Activated T-helper 2 cell treated with anti-CD3 and anti-CD28 coated beads, Interferon-gamma antibody, Interleukin-2, Interleukin-4, amounts not matched to agents 10 μg/mL and 5 μg/mL and 100 μg/mL, durations not matched to agents 14 hours and 24 hours and 36 hours (primary cell): Measurements from ENCODE around the gene KCNE2. TPM values are rescaled to one million over a fixed set of nuclear protein-coding genes. Genes with fewer than 3 reads are reported as not detected.
A peak's percentile ranks its signal among the peaks of the same experiment; 100 is the strongest.
"Not testable (repeated sequence)": the region's sequence is repeated elsewhere in the genome, so short reads cannot be mapped to it uniquely, and the experiment has no call there.

Experiments used
- DNase-seq: peaks from one replicate; pipeline ENCODE4 v3.0.0; 2021; ENCODE audit warnings: low spot score
- H3K27ac Mint-ChIP-seq: one replicate; pipeline ENCODE4 v1.8.0; 2021; ENCODE audit warnings: mixed read lengths
- H3K27me3 Mint-ChIP-seq: one replicate; pipeline ENCODE4 v1.8.0; 2021; ENCODE audit warnings: low read depth, mixed read lengths
- H3K36me3 Mint-ChIP-seq: one replicate; pipeline ENCODE4 v1.8.0; 2021; ENCODE audit warnings: low read depth, mixed read lengths
- H3K4me1 Mint-ChIP-seq: one replicate; pipeline ENCODE4 v1.8.0; 2021; ENCODE audit warnings: low read depth, mixed read lengths
- H3K4me3 Mint-ChIP-seq: one replicate; pipeline ENCODE4 v1.8.0; 2021; ENCODE audit warnings: low read depth, mild to moderate bottlenecking, moderate library complexity, mixed read lengths
- H3K9me3 Mint-ChIP-seq: one replicate; pipeline ENCODE4 v1.8.0; 2021; ENCODE audit warnings: mixed read lengths
- intact Hi-C: fragments of 100-400 bp; cut with micrococcal nuclease; formaldehyde crosslinking; loops from one replicate; pipeline ENCODE4 v1.15.1; 2023
- total RNA-seq: library from RNA; stranded (reverse); gene quantifications from 2 replicates; pipeline ENCODE4 v1.2.3, GENCODE V29; 2022

KCNE2 gene
- total RNA-seq, 1 donor from 2014 or later: not detected

- DNase-seq: no peak
- intact Hi-C loops: no loop called here
- Mint-ChIP-seq H3K27ac (no peak overlapping the region), H3K27me3 (peaks cover 49% of the 10 kb centered on the region), H3K4me1 (peaks cover 8% of the 10 kb centered on the region), H3K4me3 (no peak overlapping the region), H3K36me3 (peaks cover 4% of the 10 kb centered on the region), H3K9me3 (peaks cover 4% of the 10 kb centered on the region)
Measured at GRCh38 chr21:34358866-34359265, 4.9 kb upstream of the KCNE2 start.

GRCh38 chr21:34360488-34361241 lies 3.1 kb upstream of the KCNE2 start:
- no peak for DNase-seq
- no peak overlapping the region for H3K27ac Mint-ChIP-seq
- intact Hi-C loops: no loop called here
- H3K27me3 Mint-ChIP-seq: peaks cover 41% of the 10 kb centered on the region
- H3K4me3 Mint-ChIP-seq: no peak overlapping the region
- H3K36me3 Mint-ChIP-seq: peaks cover 4% of the 10 kb centered on the region
- peaks cover 4% of the 10 kb centered on the region for H3K9me3 Mint-ChIP-seq
- H3K4me1 Mint-ChIP-seq: peaks cover 7% of the 10 kb centered on the region

- Mint-ChIP-seq H3K4me3 (no peak overlapping the region), H3K9me3 (peaks cover 4% of the 10 kb centered on the region), H3K36me3 (peaks cover 4% of the 10 kb centered on the region), H3K4me1 (peaks cover 7% of the 10 kb centered on the region), H3K27me3 (peaks cover 31% of the 10 kb centered on the region), H3K27ac (no peak overlapping the region)
- no peak for DNase-seq
- intact Hi-C loops: no loop called here
Measured at GRCh38 chr21:34362136-34362444, 1.7 kb upstream of the KCNE2 start.

- peaks cover 4% of the 10 kb centered on the region for H3K9me3 Mint-ChIP-seq
- H3K4me3 Mint-ChIP-seq: no peak overlapping the region
- no peak for DNase-seq
- H3K27ac Mint-ChIP-seq: no peak overlapping the region
- H3K27me3 Mint-ChIP-seq: peaks cover 26% of the 10 kb centered on the region
- H3K4me1 Mint-ChIP-seq: peaks cover 7% of the 10 kb centered on the region
- intact Hi-C loops: no loop called here
- H3K36me3 Mint-ChIP-seq: peaks cover 4% of the 10 kb centered on the region
Measured at GRCh38 chr21:34362670-34363069, 1.1 kb upstream of the KCNE2 start.

- H3K27ac Mint-ChIP-seq: no peak overlapping the region
- H3K27me3 Mint-ChIP-seq: peaks cover 20% of the 10 kb centered on the region
- DNase-seq: no peak
- peaks cover 11% of the 10 kb centered on the region for H3K4me1 Mint-ChIP-seq
- H3K9me3 Mint-ChIP-seq: no peaks in the 10 kb centered on the region
- H3K4me3 Mint-ChIP-seq: no peak overlapping the region
- no peaks in the 10 kb centered on the region for H3K36me3 Mint-ChIP-seq
- intact Hi-C loops: no loop called here
Measured at GRCh38 chr21:34364921-34365320, 1.1 kb downstream of the KCNE2 start.

DNA sequence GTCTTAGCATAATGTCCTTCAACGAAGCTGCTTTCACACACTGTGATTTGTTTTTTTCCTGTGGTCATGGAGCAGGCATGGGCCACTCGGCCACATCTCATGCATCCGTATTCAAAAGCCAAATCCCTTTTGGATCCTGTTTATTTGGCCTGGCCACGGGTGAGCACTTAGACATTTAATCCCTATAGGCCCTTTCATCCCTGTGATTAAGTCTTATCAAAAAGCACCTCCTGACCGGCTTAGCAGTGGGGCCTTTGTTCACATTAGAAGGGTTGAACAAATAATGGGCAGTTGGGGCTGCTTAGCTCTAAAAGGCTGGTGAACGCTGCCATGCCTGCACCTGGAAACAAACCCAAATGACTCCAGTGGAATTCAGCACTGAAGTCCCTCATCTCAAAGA lies 2.0 kb downstream of the KCNE2 start:
- no peaks in the 10 kb centered on the region for H3K36me3 Mint-ChIP-seq
- peaks cover 11% of the 10 kb centered on the region for H3K4me1 Mint-ChIP-seq
- no peak overlapping the region for H3K4me3 Mint-ChIP-seq
- H3K9me3 Mint-ChIP-seq: no peaks in the 10 kb centered on the region
- H3K27me3 Mint-ChIP-seq: peaks cover 23% of the 10 kb centered on the region
- DNase-seq: no peak
- intact Hi-C loops: no loop called here
- no peak overlapping the region for H3K27ac Mint-ChIP-seq

- no peaks in the 10 kb centered on the region for H3K9me3 Mint-ChIP-seq
- intact Hi-C loops: no loop called here
- H3K4me1 Mint-ChIP-seq: peaks cover 4% of the 10 kb centered on the region
- peaks cover 21% of the 10 kb centered on the region for H3K27me3 Mint-ChIP-seq
- H3K27ac Mint-ChIP-seq: no peak overlapping the region
- H3K36me3 Mint-ChIP-seq: no peaks in the 10 kb centered on the region
- DNase-seq: no peak
- H3K4me3 Mint-ChIP-seq: no peak overlapping the region
Measured at GRCh38 chr21:34367320-34367935, 3.6 kb downstream of the KCNE2 start.

DNA sequence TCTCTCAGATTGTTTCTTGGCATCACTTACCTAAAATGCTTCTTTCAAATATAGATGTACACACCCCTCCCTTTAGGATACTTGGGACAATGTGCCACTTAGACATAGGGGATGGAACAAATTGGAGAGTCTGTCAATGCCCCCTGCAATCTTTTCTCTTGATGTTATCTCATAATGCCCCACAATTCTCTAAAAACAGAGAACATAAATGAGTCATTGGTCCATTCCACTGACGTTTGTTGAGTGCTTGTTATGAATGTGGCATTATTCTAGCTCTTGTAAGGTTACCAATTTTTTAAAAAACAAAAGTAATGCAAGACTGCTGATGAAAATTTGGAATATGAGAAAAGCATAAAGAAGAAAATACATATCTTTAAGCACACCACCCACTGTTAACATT lies 5.9 kb downstream of the KCNE2 start:
- DNase-seq: no peak
- no peaks in the 10 kb centered on the region for H3K9me3 Mint-ChIP-seq
- intact Hi-C loops: no loop called here
- peaks cover 5% of the 10 kb centered on the region for H3K4me1 Mint-ChIP-seq
- no peak overlapping the region for H3K27ac Mint-ChIP-seq
- no peak overlapping the region for H3K4me3 Mint-ChIP-seq
- no peaks in the 10 kb centered on the region for H3K36me3 Mint-ChIP-seq
- peaks cover 19% of the 10 kb centered on the region for H3K27me3 Mint-ChIP-seq

GRCh38 chr21:34372321-34372720 lies 8.5 kb downstream of the KCNE2 start:
- peak; percentile 5 for DNase-seq
- no peak overlapping the region for H3K4me3 Mint-ChIP-seq
- H3K27ac Mint-ChIP-seq: no peak overlapping the region
- intact Hi-C loops: no loop called here
- H3K36me3 Mint-ChIP-seq: no peaks in the 10 kb centered on the region
- H3K9me3 Mint-ChIP-seq: no peaks in the 10 kb centered on the region
- peaks cover 5% of the 10 kb centered on the region for H3K4me1 Mint-ChIP-seq
- peaks cover 19% of the 10 kb centered on the region for H3K27me3 Mint-ChIP-seq

DNA sequence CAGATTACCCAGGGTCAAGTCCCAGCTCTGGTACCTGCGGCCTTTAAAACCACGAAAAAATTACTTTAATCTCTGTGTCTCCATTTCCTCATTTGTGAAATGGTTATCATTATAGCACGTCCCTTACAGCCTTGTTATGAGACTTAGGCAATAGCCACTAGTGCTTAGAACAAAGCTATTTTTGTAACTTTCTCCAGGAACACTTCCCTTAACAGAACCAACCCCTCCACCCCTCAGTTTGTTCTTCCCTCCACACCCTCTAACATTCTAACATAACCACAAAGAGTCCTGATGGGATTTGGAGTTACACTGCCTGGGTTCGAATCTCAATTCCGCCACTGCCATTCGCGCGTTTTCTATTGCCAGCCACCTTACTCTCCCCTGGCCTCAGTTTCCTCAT lies 10.7 kb downstream of the KCNE2 start:
- H3K4me3 Mint-ChIP-seq, H3K27ac Mint-ChIP-seq, DNase-seq, H3K4me1 Mint-ChIP-seq, H3K36me3 Mint-ChIP-seq, H3K9me3 Mint-ChIP-seq, intact Hi-C loops: not testable (repeated sequence)
- peaks cover 13% of the 10 kb centered on the region for H3K27me3 Mint-ChIP-seq

DNA sequence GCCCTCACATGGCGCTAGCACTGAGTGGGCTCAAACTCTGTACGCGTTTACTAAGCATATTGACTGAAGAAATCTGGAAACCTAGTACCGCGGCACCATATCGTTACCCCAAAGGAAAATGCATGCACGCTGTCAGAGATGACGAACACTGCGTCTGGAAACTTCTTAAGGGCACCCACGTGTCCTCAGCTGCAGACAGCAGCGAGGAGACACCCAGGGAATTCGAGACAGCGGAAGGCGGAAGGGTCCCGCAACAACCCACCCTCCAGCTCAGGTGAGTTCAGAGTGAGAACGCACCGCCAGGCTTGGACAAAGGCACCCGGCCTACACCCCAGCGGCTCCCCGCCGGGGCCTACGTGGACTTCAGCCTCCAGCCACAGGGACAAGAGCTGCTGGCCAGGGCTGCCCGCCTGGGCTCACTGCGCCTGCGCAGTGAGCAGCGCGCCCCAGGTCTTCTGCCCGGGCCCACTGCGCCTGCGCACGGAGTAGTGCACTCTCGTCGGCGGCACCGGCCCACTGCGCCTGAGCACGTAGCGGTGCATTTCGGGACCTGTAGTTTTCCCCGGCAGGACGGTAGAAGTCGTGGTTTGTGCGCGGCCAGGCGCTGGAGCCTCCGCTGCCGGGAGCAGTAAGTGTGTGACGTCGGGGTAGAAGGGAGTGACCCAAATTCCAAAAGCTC lies 11.3 kb downstream of the KCNE2 start, which contains the start of gene SMIM11:
Gene SMIM11 (plus strand): TSS at position 568 of the 679 bp plus-strand sequence. CDS start 3,998 bp downstream, outside the sequence.
- H3K27me3 Mint-ChIP-seq, DNase-seq, H3K27ac Mint-ChIP-seq, intact Hi-C loops, H3K4me3 Mint-ChIP-seq, H3K9me3 Mint-ChIP-seq, H3K36me3 Mint-ChIP-seq, H3K4me1 Mint-ChIP-seq: not testable (repeated sequence)

DNA sequence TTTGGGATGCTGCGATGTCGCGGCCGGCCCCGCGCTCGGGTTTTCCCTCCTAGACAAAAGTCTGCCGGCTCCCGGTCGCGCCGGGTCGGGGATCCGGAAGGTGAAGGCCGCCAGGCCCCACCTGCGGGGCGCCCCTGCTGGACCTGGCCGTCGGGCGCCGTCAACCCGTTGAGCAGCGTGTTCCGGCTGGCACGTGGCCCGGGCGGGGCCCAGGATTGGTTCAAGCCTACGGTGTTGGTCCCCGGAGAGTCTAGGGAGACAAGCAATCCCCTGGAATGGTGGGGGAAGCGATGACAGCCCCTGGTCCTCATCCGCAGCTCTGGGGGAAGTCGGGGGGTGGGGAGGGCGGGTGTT lies 11.8 kb downstream of the KCNE2 start:
- H3K36me3 Mint-ChIP-seq, H3K27ac Mint-ChIP-seq, H3K27me3 Mint-ChIP-seq, intact Hi-C loops, H3K4me1 Mint-ChIP-seq, H3K4me3 Mint-ChIP-seq, DNase-seq, H3K9me3 Mint-ChIP-seq: not testable (repeated sequence)

DNA sequence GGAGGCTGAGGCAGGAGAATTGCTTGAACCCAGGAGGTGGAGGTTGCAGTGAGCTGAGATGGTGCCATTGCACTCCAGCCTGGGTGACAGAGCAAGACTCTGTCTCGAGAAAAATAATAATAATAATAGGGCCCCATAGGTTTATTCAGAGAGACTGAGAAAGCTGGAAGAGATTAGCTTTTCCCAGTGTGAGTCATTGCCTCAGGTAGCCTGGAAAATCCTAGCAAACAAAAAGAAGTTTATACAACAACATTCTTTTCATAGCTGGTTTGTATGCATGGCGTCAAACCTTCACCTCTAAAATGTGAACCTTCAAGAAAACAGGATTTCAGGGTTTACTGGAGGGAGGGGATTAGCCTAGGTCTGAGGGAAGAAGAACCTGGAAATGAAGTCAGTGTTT lies 19.3 kb downstream of the KCNE2 start:
- H3K27ac Mint-ChIP-seq, H3K27me3 Mint-ChIP-seq, H3K36me3 Mint-ChIP-seq, intact Hi-C loops, H3K9me3 Mint-ChIP-seq, DNase-seq, H3K4me1 Mint-ChIP-seq, H3K4me3 Mint-ChIP-seq: not testable (repeated sequence)
